ENCODE measurements around the gene PDE4D. TPM values are rescaled to one million over a fixed set of nuclear protein-coding genes. Genes with fewer than 3 reads are reported as not detected.

PDE4D gene
- total and polyA plus RNA-seq, 2 of the 4 experiments (the other 2 are of a cell fraction) = 1.4 to 7.9 TPM

GRCh38 chr5:59390989-59391388, 502.5 kb downstream of the PDE4D start:
- no peaks in the 10 kb centered on the region for H4K20me1 ChIP-seq (ENCODE audit: insufficient read depth, low read length)
- no peak overlapping the region for H3K56ac ChIP-seq (ENCODE audit: extremely low read depth, insufficient read depth, low read length)
- in situ Hi-C loops (cut with MboI; ENCODE audit: low sequenced_read_pairs) (loop anchor here (5.0 kb wide), 1 partner anchor 406 kb away; no protein-coding TSS in a partner anchor), dilution Hi-C loops (cut with HindIII; ENCODE audit: low sequenced_read_pairs, unreplicated experiment) (no loop called here), intact Hi-C loops (cut with micrococcal nuclease) (loop anchor here (1.0 to 5.0 kb wide), 4 partner anchors 106 to 409 kb away; no protein-coding TSS in a partner anchor)
- no peak overlapping the region for H2AK9ac ChIP-seq (replicated peaks; ENCODE audit: low read depth, low read length, poor library complexity)
- no peak overlapping the region for H2BK15ac ChIP-seq (ENCODE audit: low read depth, low read length)
- H3K4me1 ChIP-seq (ENCODE audit: control insufficient read depth, insufficient read depth, low read length) = no peaks in the 10 kb centered on the region
- no peak overlapping the region for H2BK20ac ChIP-seq (ENCODE audit: low read depth, low read length)
- no peaks in the 10 kb centered on the region for H3K9me3 ChIP-seq (ENCODE audit: control insufficient read depth, insufficient read depth, low read length)
- CTCF ChIA-PET = interaction anchor here (0.7 kb wide), 1 partner anchor 55 kb away, joined by 4 read pairs; no protein-coding TSS in a partner anchor
- BruUV-seq (replicated peaks) = no TSS peak
- H3K9me1 ChIP-seq (ENCODE audit: insufficient read depth, low read length) = no peaks in the 10 kb centered on the region
- H3K27ac ChIP-seq (ENCODE audit: insufficient read depth, low read length) = no peak overlapping the region
- no peak for TF ChIP-seq BHLHE40 (IDR thresholded peaks at IDR 0.05; ENCODE audit: low read depth, low read length)
- POLR2A ChIA-PET (ENCODE audit: unreplicated experiment) = no interaction called here
- H3K27me3 ChIP-seq (ENCODE audit: control insufficient read depth, insufficient read depth, low read length) = no peaks in the 10 kb centered on the region
- H2BK5ac ChIP-seq (ENCODE audit: low read depth, low read length, poor library complexity, severe bottlenecking) = no peak overlapping the region
- no peak overlapping the region for H2BK120ac ChIP-seq (ENCODE audit: low read depth, low read length)
- H4K5ac ChIP-seq (ENCODE audit: low read depth, low read length) = no peak overlapping the region
- no peak overlapping the region for H3K4me3 ChIP-seq (ENCODE audit: insufficient read depth, low read depth, low read length)
- no peak overlapping the region for H4K91ac ChIP-seq (ENCODE audit: insufficient read depth, low read depth, low read length)
- ATAC-seq (ENCODE audit: low read depth) = no peak
- no peaks in the 10 kb centered on the region for H3K36me3 ChIP-seq (ENCODE audit: control insufficient read depth, insufficient read depth, low read length)
- H2AFZ ChIP-seq (replicated peaks; ENCODE audit: low read length, poor library complexity) = no peak overlapping the region
- H3K9ac ChIP-seq (ENCODE audit: low read depth, low read length) = no peak overlapping the region
- no peak overlapping the region for H3K4ac ChIP-seq (ENCODE audit: low read depth, low read length)
- no peak overlapping the region for H3K18ac ChIP-seq (ENCODE audit: low read depth, low read length)
- H3K79me1 ChIP-seq (ENCODE audit: low read depth in 1 of 2, low read length in 2 of 2) = no peaks in the 10 kb centered on the region
- H3K23ac ChIP-seq (ENCODE audit: low read depth, low read length) = no peak overlapping the region
- no peak overlapping the region for H2AK5ac ChIP-seq (ENCODE audit: low read depth, low read length)
- DNase-seq = no peak
- H4K8ac ChIP-seq (ENCODE audit: low read depth in 2 of 2, low read length in 2 of 2) = no peak overlapping the region
- no peak overlapping the region for H3K4me2 ChIP-seq (ENCODE audit: low read depth, low read length)
- H3K14ac ChIP-seq (replicated peaks; ENCODE audit: low read depth, low read length) = no peak overlapping the region

Data from IMR-90 (cell line).